Smooth muscle cell (in vitro differentiated cells): ENCODE data around the gene LIG1. TPM values are rescaled to one million over a fixed set of nuclear protein-coding genes. Genes with fewer than 3 reads are reported as not detected.

Experiments used
- DNase-seq: peaks from one replicate; lab custom pipeline; 2025; ENCODE audit not compliant: unreplicated experiment; lab: John Stamatoyannopoulos, UW
- H2AFZ ChIP-seq: fragments of 200-600 bp; sonication (generic); 2 replicates; pipeline ENCODE4 v1.6.0; 2016; ENCODE audit warnings: antibody characterized with exemption, low read depth, mild to moderate bottlenecking
- H3F3A ChIP-seq: fragments of 200-600 bp; sonication (generic); 2 replicates; pipeline ENCODE4 v1.6.0; 2017; ENCODE audit warnings: antibody characterized with exemption, low read depth
- H3K27ac ChIP-seq: fragments of 200-600 bp; sonication (generic); 2 replicates; pipeline ENCODE4 v1.5.1; 2016; ENCODE audit warnings: low read depth, mild to moderate bottlenecking
- H3K27me3 ChIP-seq: fragments of 200-600 bp; sonication (generic); 2 replicates; pipeline ENCODE4 v1.6.1; 2016; ENCODE audit warnings: low read depth, mild to moderate bottlenecking
- H3K36me3 ChIP-seq: fragments of 200-600 bp; sonication (generic); 2 replicates; pipeline ENCODE4 v1.5.1; 2016; ENCODE audit warnings: low read depth
- H3K4me1 ChIP-seq: fragments of 200-600 bp; sonication (generic); 2 replicates; pipeline ENCODE4 v1.5.1; 2016; ENCODE audit warnings: low read depth
- H3K4me2 ChIP-seq: fragments of 200-600 bp; sonication (generic); 2 replicates; pipeline ENCODE4 v1.6.0; 2016; ENCODE audit warnings: mild to moderate bottlenecking
- H3K4me3 ChIP-seq: fragments of 200-600 bp; sonication (generic); 2 replicates; pipeline ENCODE4 v1.5.1; 2016; ENCODE audit warnings: mild to moderate bottlenecking
- H3K79me2 ChIP-seq: fragments of 200-600 bp; sonication (generic); 2 replicates; pipeline ENCODE4 v1.6.0; 2016; ENCODE audit warnings: low read depth, mild to moderate bottlenecking
- H3K9ac ChIP-seq: fragments of 200-600 bp; sonication (generic); 2 replicates; pipeline ENCODE4 v1.6.0; 2016; ENCODE audit warnings: low read depth
- H3K9me3 ChIP-seq: fragments of 200-600 bp; sonication (generic); replicated peaks from 2 replicates; pipeline ENCODE4 v1.5.1; 2016; ENCODE audit warnings: low read depth
- H4K20me1 ChIP-seq: fragments of 200-600 bp; sonication (generic); 2 replicates; pipeline ENCODE4 v1.6.0; 2016; ENCODE audit warnings: low read depth
- WGBS: methylation state at CpG from one replicate; pipeline ENCODE4 v1.1.7; 2016; ENCODE audit warnings: low lambda C conversion rate; 5-methylcytosine and 5-hydroxymethylcytosine counted together
- polyA plus RNA-seq: library from polyadenylated mRNA; unstranded; fragments of >200 nt; fragmentation: Nextera tagmentation; extraction: Ambion mirVana; gene quantifications from 2 replicates; pipeline ENCODE4 v1.2.1, GENCODE V29; 2016
- total RNA-seq: library from RNA; depleted of rRNA; stranded (reverse); fragments of >200 nt; gene quantifications from 2 replicates; pipeline ENCODE4 v1.2.3, GENCODE V29; 2014
- TF ChIP-seq, protein P1 (sequence below): fragments of 200-600 bp; sonication (generic); IDR thresholded peaks from 2 replicates; pipeline ENCODE4 v1.5.1; 2017; ENCODE audit warnings: borderline replicate concordance, mild to moderate bottlenecking, antibody characterized with exemption; ENCODE audit not compliant: insufficient read depth, poor library complexity, severe bottlenecking

The LIG1 gene
- total and polyA plus RNA-seq, 2 experiments from 2014 or later: 16.5 to 26.1 TPM

DNA sequence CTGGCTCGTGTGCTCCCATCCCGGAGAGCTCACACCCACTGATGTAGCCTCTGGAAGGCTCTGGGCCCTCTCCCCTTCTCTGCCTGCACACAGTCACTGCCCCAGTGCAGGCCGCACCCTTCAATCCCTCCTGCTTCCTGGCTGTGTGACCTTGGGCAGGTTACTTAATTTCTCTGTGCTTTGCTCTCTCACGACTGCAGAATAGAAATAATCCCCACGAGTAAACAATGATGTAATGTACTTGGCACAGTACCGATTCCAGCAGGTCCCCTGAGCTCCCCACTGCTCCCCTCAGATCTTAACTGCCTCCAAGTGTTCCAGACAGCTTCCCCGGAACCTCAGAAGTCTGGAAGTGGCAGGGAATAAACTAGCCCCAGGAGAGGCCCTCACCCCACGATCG lies 16.1 kb downstream of the LIG1 start:
- no peak for DNase-seq
- TF ChIP-seq, protein P1, sequence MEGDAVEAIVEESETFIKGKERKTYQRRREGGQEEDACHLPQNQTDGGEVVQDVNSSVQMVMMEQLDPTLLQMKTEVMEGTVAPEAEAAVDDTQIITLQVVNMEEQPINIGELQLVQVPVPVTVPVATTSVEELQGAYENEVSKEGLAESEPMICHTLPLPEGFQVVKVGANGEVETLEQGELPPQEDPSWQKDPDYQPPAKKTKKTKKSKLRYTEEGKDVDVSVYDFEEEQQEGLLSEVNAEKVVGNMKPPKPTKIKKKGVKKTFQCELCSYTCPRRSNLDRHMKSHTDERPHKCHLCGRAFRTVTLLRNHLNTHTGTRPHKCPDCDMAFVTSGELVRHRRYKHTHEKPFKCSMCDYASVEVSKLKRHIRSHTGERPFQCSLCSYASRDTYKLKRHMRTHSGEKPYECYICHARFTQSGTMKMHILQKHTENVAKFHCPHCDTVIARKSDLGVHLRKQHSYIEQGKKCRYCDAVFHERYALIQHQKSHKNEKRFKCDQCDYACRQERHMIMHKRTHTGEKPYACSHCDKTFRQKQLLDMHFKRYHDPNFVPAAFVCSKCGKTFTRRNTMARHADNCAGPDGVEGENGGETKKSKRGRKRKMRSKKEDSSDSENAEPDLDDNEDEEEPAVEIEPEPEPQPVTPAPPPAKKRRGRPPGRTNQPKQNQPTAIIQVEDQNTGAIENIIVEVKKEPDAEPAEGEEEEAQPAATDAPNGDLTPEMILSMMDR: no peak
- H4K20me1 ChIP-seq: no peaks in the 10 kb centered on the region
- H3K4me1 ChIP-seq: no peaks in the 10 kb centered on the region
- H3K9ac ChIP-seq: no peak overlapping the region
- no peaks in the 10 kb centered on the region for H3K36me3 ChIP-seq
- H3K79me2 ChIP-seq: no peaks in the 10 kb centered on the region
- H3K27me3 ChIP-seq: no peaks in the 10 kb centered on the region
- no peak overlapping the region for H2AFZ ChIP-seq
- WGBS: 90% methylated on average over 9 of the region's 9 CpGs
- H3K4me3 ChIP-seq: no peak overlapping the region
- H3K27ac ChIP-seq: no peak overlapping the region
- no peak overlapping the region for H3K4me2 ChIP-seq
- H3F3A ChIP-seq: no peaks in the 10 kb centered on the region
- no peaks in the 10 kb centered on the region for H3K9me3 ChIP-seq

DNA sequence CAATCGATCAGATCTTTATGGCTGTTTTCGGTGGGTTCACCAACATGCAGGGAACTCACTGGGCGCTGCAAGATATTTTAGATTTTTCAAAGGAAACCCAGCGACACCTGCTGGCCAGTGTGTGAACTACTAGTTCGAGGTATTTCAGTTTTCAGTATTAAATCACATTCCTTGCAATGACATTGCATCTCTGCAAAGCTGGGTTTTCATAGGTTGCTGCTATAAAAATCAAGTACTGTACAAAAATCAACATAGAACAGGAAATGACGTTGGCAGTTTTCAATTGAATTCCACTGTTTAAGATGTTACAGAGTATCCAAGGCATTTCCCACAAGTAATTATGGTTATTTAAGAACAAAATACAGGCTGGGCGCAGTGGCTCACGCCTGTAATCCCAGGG lies 17.6 kb downstream of the LIG1 start:
- H3K27ac ChIP-seq: no peak overlapping the region
- H3K4me2 ChIP-seq: no peak overlapping the region
- peak; percentile 26 for DNase-seq
- no peaks in the 10 kb centered on the region for H4K20me1 ChIP-seq
- H3F3A ChIP-seq: no peaks in the 10 kb centered on the region
- H3K4me1 ChIP-seq: no peaks in the 10 kb centered on the region
- H2AFZ ChIP-seq: no peak overlapping the region
- TF ChIP-seq, protein P1: peak; percentile 76
- WGBS: 38% methylated on average over 8 of the region's 8 CpGs
- H3K9me3 ChIP-seq: no peaks in the 10 kb centered on the region
- H3K4me3 ChIP-seq: no peak overlapping the region
- no peaks in the 10 kb centered on the region for H3K79me2 ChIP-seq
- no peak overlapping the region for H3K9ac ChIP-seq
- H3K36me3 ChIP-seq: no peaks in the 10 kb centered on the region
- no peaks in the 10 kb centered on the region for H3K27me3 ChIP-seq

DNA sequence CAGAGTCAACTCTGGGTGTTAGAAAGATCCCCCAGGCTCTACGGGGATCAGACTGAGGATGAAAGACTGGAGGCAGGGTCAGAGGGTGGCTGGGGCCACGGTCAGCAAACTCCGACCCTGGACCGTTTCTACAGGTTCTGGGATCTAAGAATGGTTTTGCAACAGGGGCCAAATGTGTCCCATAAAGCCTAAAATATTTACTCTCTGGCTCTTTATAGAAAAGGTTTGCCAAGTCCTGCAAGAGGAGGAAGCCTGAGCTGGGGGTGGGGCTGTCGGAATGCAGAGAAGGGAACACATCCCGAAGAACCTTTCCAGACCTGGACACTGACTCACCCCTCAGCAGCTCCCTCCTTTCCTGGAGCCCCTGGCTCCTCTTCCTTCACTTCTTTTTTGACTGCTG lies 20.7 kb downstream of the LIG1 start:
- H3K9ac ChIP-seq: no peak overlapping the region
- TF ChIP-seq, protein P1: no peak
- H2AFZ ChIP-seq: no peak overlapping the region
- H3K27ac ChIP-seq: no peak overlapping the region
- H3K9me3 ChIP-seq: no peaks in the 10 kb centered on the region
- H3F3A ChIP-seq: no peaks in the 10 kb centered on the region
- DNase-seq: no peak
- H3K4me1 ChIP-seq: no peaks in the 10 kb centered on the region
- no peaks in the 10 kb centered on the region for H4K20me1 ChIP-seq
- no peaks in the 10 kb centered on the region for H3K36me3 ChIP-seq
- H3K4me2 ChIP-seq: no peak overlapping the region
- H3K4me3 ChIP-seq: no peak overlapping the region
- no peaks in the 10 kb centered on the region for H3K27me3 ChIP-seq
- WGBS: 83% methylated on average over 6 of the region's 6 CpGs
- H3K79me2 ChIP-seq: no peaks in the 10 kb centered on the region

DNA sequence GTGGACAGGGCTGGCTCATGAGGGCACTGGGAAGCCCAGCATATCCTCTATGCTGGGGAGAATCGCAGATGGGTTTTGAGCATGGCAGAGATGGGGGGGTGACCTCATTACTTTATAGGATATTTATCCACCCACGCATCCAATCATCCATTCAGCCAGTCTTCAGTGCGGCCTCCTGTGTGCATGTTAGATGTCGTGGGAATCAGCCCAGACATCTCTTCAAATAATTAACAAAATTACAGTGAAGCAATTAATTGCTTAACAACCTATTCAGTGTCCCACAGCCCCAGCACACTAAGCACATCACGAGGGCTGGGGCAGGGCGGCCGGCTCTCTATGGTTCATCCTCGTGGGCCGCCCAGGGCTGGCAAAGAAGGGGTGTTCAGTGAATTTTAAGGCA lies 21.6 kb downstream of the LIG1 start:
- no peak for DNase-seq

More for the DNA sequence above, 21.6 kb downstream of the LIG1 start:
- H3K4me3 ChIP-seq: no peak overlapping the region
- no peaks in the 10 kb centered on the region for H3K9me3 ChIP-seq
- H3K9ac ChIP-seq: no peak overlapping the region
- no peaks in the 10 kb centered on the region for H3K4me1 ChIP-seq
- no peaks in the 10 kb centered on the region for H3K79me2 ChIP-seq
- no peaks in the 10 kb centered on the region for H4K20me1 ChIP-seq
- H3K36me3 ChIP-seq: no peaks in the 10 kb centered on the region
- no peak overlapping the region for H3K27ac ChIP-seq
- H2AFZ ChIP-seq: no peak overlapping the region
- no peaks in the 10 kb centered on the region for H3K27me3 ChIP-seq
- no peaks in the 10 kb centered on the region for H3F3A ChIP-seq
- TF ChIP-seq, protein P1: no peak
- WGBS: 98% methylated on average over 9 of the region's 9 CpGs
- no peak overlapping the region for H3K4me2 ChIP-seq
